Measurements from ENCODE around the gene SCG5.
A peak's percentile ranks its signal among the peaks of the same experiment; 100 is the strongest.
"Not testable (repeated sequence)": the region's sequence is repeated elsewhere in the genome, so short reads cannot be mapped to it uniquely, and the experiment has no call there.

The SCG5 gene, protein sequence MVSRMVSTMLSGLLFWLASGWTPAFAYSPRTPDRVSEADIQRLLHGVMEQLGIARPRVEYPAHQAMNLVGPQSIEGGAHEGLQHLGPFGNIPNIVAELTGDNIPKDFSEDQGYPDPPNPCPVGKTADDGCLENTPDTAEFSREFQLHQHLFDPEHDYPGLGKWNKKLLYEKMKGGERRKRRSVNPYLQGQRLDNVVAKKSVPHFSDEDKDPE

GRCh38 chr15:32641517-32642059 is at the start of gene SCG5:
SCG5 (plus strand) TSS chr15:32641710; CDS start chr15:32643593, 1,883 bp downstream.
- no peak for DNase-seq

- DNase-seq, result not testable (repeated sequence)
Observed at GRCh38 chr15:32593151-32593550, 48.4 kb upstream of the SCG5 start, which contains the start of gene GOLGA8N. GOLGA8N (plus strand) TSS chr15:32593456.

GRCh38 chr15:32609518-32609917 is 32.0 kb upstream of the SCG5 start:
- DNase-seq, result not testable (repeated sequence)

GRCh38 chr15:32610719-32611118 is 30.8 kb upstream of the SCG5 start:
- DNase-seq, result peak; percentile 3

GRCh38 chr15:32614712-32615050 is 26.8 kb upstream of the SCG5 start:
- not testable (repeated sequence) for DNase-seq

- DNase-seq, result peak; percentile 87
Observed at GRCh38 chr15:32615051-32615870, 26.2 kb upstream of the SCG5 start, which contains the start of gene ARHGAP11A. ARHGAP11A (plus strand) TSS chr15:32615504; CDS start chr15:32616212, 708 bp downstream.

- not testable (repeated sequence) for DNase-seq
Observed at GRCh38 chr15:32615871-32616426, 25.6 kb upstream of the SCG5 start.

GRCh38 chr15:32636410-32636809 is 5.1 kb upstream of the SCG5 start:
- DNase-seq, result no peak

DNA sequence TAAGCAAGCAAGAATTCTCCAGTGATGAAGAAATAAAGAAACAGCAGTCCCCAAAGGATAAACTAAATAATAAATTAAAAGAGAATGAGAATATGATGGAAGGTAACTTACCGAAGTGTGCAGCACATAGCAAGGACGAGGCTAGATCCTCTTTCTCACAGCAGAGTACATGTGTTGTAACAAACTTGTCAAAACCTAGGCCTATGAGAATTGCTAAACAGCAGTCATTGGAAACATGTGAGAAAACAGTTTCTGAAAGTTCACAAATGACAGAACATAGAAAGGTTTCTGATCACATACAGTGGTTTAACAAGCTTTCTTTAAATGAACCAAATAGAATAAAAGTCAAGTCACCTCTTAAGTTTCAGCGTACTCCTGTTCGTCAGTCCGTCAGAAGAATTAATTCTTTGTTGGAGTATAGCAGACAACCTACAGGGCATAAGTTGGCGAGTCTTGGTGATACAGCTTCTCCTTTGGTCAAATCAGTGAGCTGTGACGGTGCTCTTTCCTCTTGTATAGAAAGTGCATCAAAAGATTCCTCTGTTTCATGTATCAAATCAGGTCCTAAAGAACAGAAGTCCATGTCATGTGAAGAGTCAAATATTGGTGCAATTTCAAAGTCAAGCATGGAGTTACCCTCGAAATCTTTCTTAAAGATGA is 4.5 kb upstream of the SCG5 start:
- no peak for DNase-seq

- no peak for DNase-seq
Observed at GRCh38 chr15:32637704-32638103, 3.8 kb upstream of the SCG5 start.

DNA sequence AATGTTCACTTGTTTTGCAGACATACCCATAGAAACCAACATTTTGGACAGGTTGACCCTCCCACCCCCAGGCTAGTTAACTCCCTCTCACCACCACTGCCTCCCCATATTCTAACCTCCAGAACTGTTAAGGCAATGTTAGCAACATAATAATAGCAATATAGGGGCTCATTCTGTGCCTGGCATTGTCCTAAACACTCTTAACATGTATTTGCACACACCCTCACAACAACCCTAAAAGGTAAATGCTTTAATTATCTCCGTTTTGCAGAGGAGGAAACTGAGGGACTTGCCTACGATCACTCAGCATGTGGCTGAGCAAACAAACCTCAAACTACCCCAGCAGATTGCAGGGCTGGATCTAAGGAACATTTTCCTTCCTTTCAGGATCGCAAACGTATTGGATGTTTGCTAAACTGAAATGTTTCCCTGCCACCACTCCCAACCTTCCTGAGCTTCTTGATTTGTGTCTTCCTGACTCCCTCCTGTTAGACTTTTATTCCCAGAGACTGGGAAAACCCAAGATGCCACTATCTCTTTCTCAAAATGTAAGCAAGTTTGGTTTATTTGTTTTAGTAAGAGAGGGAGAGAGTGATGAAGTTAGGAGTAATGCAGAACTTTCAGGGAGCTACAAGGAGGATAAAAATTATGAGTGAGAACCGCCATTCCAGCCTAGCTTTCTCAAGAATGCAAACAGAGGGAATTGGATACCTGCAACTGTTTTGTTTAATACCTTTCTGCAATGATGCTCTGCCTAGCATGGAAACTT is 1.3 kb downstream of the SCG5 start:
- no peak for DNase-seq

DNA sequence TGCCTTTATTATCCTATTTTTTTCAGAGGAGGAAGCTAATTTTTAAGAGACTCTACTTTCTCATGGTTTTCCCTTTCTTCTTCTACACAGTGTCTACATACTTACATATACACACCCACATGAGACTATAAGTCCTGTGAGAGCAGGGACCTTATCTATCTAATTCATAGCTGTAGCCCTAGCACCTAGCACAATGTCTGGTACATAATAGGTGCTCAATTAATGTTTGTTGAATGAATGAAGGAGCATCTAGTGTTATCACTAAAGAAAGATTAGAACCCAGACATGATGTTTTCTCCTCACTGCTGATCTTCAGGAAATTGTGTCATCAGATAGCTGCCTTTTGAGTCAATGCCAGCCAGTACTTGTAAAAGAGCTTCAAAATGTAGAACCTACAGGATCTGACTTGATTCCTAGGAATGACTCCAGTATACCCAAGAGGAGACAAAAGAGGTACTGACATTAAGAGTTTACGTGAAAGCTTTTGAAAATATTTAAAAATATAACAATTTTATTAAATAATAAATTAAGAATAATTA is 2.5 kb downstream of the SCG5 start:
- no peak for DNase-seq

GRCh38 chr15:32646291-32646690 is 4.8 kb downstream of the SCG5 start:
- DNase-seq, result no peak

GRCh38 chr15:32649342-32649741 is 7.8 kb downstream of the SCG5 start:
- DNase-seq, result no peak

DNA sequence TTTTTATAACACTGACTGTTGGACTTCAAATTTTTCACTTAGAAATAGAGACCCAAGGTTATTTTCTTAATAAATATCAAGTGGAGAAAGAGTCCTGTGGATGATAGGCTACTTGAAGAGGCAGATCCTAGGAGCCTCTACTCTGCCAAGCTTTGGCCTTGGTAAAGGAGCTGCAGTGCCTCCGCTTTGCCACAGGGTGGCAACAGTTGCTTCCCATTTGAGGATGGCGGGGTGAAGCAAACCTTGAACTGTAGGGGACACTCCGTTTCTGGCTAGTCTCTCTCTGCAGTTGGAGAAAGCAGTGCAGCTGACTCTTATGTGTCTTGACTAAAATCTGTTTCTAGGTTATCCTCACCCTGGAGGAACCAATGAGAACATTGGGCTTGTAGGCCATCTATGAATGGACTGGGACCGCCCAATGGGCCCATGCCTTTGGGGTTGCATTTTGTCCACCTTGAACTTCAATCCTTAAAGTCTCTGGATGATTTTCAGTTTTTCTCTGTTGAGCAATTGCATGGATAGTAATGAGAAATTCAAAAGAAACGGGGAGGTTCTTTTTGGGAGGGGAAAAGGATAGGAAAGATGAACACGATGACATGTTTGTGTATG is 9.8 kb downstream of the SCG5 start:
- peak; percentile 63 for DNase-seq

- no peak for DNase-seq
Observed at GRCh38 chr15:32652178-32652577, 10.7 kb downstream of the SCG5 start.

- no peak for DNase-seq
Observed at GRCh38 chr15:32656091-32656490, 14.6 kb downstream of the SCG5 start.

DNA sequence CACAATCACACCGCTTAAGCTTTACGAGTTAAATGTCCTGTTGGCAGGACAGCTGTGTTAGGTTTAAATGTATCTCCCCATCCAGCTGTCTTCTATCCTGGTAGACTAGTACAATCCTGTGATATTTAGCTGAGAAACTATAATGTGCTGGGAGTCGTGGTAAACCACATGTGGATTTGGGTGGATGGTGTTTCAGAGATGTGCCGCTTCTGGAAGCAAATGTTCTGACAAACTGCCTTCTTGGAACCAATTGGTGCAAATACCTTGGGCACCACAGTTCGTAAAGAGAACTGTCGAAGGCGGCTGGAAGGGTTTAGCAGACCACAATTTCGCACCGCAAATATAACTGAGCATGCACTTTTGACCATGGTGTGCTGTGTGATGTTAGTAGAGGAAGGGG is 15.0 kb downstream of the SCG5 start:
- DNase-seq, result no peak

GRCh38 chr15:32657198-32657883 is 15.8 kb downstream of the SCG5 start:
- DNase-seq, result peak; percentile 76

DNA sequence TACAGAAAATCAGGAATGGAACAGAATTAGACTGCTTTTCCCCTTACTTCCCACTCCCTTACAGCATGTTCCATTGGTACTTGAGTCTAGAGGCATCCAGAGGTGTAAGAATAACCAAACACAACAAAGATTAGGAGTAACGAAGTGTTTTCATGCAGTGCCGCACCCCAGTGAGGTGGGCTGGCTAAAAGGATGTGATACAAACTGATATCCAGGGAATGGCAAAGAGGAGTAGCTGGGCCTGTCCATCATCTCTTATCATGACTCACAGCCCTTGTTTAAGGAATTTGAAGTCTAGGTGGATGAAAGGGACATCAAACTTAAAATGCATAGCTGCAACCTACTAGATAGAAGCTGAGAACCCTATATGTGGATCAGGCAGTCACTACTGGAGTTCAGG is 16.4 kb downstream of the SCG5 start:
- DNase-seq, result no peak

All from RPMI8226 (cell line).